ENCODE data around the gene DUOX1.

DUOX1 gene

DNA sequence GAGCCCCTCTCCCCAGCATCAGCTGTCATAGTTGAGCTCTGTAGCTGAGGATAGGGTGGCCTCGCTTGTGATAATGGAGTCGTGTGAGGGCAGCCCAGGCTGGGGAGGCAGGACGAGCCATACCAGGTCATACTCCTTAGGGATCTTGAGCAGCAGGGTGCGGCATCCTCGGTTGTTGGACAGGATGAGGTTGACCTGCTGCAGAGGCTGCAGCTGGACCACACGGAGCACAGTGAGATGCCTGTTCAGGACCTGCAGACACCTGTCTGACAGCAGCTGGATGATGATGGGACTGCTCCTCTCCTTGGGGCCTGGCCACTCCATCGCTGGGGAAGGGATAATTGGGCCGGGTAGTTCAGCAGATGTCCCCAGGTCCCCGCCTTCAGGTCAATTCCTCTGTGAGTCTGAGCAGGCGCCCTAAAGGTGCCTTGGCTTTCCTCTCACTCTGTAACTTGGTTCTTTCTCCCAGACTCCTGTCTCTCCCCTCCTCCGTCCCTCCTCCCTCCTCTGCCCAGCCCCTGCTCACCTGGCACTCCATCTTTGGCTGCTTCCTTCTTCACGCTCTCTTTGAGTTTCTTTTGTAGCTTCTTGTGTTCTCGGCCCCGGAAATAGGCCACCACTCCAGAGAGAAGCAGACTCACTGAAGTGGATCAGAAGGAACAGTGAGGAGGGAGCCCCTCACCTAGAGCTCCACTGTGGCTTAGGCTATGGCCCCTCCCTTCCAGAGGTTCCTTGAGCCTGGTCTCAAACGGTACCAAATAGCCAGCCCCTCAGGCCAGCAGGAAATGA, 23.6 kb upstream of the DUOX1 start:
- FAIRE-seq, result no peak

DNA sequence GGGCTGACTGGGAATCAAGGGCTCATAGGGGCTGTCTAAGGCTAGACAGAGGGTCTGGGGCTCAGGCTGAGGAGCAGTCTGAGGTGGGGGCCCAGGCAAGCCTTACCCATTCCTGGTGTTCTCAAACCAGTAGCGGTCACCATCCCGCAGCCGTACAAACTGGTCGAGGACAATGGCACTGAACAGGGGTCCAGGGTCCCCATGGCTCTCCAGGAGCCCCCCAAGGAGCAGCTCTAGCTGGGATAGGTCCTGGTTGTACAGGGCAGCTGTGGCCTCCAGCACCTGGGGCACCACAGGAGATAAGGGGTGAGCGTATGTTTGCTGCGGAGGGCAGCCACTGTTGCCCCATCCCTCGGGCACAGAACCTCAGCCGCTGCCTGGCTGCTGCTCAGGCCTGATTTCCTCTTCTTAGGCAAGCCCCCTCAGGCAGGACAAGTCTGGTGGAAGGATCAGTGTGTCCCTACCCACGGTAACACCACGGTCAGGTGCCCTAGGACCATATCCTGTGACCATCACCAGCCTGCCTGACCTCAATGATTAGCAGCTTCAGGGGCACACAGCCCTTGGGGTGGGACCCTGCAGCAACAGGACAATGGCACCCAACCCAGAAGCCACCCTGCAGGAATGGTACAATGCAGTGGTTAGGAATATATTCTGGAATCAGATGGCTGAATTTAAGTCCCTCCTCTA, 21.7 kb upstream of the DUOX1 start:
- FAIRE-seq, result no peak

DNA sequence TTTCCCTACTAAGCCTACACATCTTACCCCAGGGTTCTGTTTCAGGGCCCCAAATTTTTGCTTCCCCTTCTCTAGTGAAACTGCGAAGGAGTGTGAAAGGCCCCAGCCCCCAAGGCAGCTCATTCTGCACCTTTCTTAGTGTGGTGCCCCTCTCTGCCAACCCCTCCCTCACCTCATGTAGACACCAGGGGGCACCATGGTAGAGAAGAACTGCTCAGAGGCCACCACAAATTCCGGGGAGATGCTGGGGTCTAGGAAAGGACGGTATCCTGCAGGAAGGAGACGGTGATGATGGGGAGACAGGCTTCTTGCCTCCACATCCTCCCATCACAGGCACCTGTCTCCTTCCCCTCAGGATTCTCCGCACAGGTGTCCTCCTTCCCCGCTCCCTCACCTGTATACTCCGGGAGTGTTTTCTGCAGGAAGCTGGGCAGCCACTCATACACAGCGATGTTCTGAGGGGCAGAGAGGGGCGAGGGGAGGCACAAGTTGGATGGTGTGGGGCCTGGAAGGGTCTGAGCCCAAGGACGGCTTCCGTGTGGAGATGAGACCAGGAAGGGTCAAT, 19.5 kb upstream of the DUOX1 start:
- no peak for FAIRE-seq

DNA sequence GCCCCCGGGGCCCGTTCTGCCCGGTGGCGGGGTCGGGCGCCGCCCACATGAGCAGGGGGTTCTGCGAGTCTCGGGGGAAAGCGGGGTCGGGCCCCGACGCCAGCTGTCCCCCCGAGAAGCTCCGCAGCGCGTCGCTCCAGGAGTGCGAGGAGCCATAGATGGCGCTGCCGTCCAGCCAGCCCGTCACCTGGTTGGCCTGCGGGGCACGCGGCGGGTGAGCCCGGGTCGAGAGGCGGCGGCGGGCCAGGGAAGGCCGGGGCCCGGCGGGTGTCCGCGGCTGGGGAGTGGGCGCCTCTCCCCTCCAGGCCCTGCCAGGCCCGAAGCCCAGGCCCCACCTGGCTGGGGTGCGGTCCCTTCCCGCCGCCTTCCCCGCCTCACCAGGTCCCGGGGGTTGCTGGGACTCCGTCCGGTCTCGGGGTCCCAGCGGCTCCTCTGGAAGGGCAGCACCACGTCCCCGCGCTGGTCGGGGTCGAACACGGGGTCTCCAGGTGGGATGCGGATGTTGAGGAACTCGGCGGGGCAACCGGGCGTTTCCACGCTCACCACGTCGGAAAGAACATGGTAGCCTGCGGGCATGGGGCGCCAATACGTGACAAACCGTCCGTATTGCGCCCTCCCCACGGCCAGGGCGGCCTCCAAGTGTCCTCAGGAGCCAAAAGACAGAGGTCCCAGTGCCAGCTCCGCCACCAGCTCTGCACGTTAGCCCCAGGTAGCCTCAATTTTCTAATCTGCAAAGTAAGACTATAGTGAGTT, 18.2 kb upstream of the DUOX1 start:
- FAIRE-seq, result no peak

DNA sequence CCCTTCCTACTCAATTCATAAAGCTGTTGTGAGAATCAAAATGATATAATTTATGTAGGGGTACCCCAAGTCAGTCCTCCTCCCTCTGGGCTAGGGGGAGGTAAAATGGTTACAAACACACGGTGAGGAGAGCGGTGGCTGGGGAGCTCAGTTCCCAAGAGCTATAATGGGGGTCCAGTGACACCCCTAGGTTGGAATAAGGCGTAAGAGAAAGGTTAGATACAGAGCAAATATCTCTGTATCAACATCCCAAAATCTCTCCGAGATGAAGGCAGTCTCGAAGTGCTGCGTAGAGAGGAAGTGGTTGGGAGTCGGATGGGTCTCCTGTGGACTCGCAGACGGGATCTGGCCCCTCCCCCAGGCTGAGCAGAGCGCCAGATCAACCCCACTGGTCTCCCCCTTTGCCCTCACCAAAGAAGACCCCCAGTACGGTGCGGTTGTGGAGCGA, 17.6 kb upstream of the DUOX1 start:
- FAIRE-seq, result no peak

DNA sequence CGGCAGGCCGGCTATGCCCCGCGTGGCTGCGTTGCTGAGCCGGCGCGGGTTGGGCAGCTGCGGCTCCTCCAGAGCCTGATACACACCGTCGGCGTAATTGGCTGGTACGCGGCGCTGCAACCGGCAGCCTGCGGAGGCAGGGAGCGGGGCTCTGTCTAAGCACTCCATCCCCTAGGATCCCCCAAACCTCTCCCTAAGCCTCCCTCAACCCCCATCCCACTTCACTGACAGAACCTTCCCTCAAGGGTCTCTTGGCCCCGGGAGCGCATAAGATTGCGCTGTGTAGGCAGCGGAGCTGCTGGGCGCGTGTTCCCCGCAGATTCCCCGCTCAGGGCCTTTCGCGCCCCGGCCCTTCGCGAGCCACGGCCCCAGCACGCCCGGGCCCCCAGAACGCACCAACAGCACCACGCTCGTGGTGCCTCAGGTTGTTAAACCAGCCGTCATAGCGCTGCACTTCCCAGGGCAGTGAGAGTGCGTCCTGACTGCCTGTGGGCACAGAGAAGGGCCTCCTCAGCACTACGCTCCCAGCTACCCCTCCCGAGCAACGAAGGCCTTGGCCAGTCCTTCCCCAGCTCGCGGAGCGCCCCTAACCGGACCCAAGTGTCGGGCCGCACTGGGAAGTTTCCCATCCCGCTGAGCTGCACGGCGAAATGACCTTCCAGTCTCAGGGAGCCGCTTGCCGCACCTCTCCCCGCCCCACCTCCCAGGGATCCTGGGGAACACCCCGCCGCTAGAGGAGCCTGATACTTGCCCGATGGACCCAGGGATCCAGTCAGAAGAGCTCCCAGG, 17.0 kb upstream of the DUOX1 start:
- no peak for FAIRE-seq

DNA sequence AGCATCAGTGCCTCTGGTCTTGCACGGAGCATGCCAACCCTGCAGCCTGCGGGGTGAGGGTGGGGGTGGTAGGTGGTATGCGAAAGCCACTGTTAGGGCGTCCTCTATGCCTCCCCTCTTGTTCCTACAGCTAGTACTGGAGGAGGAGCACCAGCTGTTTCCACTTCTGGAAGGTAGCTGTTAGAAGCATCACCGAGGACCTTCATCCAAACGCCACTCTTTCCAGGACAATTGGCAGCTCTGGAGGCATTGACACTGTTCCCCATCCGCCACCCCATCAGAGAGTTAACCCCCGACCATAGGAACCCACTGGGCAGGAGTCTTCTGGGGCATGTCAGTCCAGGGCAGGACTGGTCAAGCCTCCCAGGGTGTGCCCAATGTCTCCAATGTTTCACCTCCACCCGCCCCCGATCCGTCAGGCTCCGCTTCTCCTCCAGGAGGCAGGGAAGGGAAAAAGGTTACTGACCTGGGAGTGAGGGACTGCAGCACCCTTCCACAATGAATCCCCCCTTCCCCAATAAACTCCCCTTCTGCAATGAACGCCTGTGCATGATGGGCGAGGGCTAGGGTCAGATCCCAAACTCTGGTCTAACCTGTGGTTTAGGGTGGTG, 16.3 kb upstream of the DUOX1 start:
- no peak for FAIRE-seq

DNA sequence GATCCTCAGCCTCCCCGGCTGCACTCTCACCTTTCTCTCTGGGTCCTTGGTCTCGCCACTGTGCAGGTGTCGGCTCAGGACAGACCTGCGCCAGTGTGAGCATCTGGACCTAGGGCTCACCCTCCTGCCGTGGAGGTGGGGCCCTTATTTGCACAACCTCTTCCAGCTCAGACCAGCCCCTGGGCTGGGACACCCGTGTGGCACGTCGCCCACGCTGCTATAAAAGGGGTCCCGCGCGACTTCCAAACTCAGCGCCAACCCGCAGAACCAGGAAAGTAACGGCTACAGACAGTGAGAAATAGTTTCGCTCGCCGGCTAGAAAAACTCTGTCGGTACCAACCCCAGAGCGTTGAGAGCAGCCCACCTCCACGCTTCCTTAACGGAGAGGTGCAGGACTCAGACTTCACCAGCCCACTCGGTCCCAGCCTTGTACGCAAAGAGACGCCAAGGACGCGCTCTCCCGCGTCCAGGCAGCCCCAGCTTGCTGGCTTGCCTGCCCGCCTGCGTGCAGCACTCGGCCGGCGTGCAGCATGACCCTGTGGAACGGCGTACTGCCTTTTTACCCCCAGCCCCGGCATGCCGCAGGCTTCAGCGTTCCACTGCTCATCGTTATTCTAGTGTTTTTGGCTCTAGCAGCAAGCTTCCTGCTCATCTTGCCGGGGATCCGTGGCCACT, 15.6 kb upstream of the DUOX1 start, which contains the start of the genes DUOX2 and DUOXA2:
TSS of gene DUOX2 (minus strand) at position 97 of the 675 bp plus-strand sequence. CDS start 761 bp downstream, outside the sequence.
TSS of gene DUOXA2 (plus strand) at position 251 of the 675 bp plus-strand sequence. CDS start at position 531, 280 bp downstream.
- no peak for FAIRE-seq

DNA sequence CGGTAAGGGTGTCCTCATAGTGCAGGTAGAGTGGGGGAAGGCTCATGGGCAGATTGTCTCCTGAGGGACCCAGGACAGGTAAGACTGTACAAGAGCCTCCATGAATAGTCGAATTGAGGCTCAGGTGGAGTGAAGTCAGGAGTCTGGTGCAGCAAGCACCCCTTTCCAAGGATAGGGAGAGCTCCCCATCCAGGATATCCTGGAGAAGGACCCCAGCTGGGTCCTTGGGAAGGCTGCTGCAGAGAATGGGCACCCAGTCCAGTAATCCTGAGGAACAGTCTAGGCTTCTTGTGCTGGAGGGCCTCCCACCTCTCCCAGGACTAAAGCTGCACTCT, 15.1 kb upstream of the DUOX1 start:
- FAIRE-seq, result no peak

DNA sequence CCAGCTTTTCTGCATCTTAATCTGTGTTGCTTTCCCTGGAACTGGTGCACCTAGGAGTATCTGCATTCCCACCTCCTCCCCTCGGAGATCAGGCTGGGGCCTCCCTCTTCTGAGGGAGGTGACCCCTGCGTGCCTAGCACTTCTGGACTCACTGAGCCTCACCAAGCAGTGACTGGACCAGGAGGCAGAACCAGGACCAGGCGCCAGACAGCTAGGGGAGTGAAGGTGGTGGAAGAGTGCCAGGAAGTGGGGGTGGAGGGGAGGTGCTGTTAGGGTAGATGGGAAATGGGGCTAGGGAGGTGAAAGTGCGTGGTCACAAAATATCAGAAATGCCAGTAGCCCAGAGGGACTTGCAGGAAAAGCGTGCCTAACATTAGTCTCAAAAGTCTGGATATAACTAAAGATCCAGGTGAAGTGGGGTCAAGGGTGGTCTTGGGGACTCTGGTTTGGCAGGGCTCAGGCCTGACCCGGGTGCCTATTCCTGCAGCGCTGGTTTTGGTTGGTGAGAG, 14.4 kb upstream of the DUOX1 start:
- FAIRE-seq, result no peak

DNA sequence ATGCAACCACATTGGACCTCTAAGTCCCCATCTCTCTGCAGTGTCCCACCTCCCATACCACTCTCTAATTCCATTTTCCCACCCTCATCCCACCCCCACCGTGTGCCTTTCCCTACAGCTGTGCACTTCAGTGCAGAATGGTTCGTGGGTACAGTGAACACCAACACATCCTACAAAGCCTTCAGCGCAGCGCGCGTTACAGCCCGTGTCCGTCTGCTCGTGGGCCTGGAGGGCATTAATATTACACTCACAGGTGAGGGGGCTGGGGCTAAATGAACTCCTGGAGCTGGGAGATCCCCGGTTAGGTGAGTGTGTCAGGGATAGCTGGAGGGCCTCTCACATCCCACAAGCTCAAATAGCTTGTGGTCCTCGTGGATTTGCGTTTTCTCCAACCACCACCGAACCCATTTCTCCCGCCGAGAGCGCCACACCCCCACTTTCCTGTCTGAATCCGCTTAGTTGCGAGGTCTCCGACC, 13.8 kb upstream of the DUOX1 start:
- FAIRE-seq, result no peak

DNA sequence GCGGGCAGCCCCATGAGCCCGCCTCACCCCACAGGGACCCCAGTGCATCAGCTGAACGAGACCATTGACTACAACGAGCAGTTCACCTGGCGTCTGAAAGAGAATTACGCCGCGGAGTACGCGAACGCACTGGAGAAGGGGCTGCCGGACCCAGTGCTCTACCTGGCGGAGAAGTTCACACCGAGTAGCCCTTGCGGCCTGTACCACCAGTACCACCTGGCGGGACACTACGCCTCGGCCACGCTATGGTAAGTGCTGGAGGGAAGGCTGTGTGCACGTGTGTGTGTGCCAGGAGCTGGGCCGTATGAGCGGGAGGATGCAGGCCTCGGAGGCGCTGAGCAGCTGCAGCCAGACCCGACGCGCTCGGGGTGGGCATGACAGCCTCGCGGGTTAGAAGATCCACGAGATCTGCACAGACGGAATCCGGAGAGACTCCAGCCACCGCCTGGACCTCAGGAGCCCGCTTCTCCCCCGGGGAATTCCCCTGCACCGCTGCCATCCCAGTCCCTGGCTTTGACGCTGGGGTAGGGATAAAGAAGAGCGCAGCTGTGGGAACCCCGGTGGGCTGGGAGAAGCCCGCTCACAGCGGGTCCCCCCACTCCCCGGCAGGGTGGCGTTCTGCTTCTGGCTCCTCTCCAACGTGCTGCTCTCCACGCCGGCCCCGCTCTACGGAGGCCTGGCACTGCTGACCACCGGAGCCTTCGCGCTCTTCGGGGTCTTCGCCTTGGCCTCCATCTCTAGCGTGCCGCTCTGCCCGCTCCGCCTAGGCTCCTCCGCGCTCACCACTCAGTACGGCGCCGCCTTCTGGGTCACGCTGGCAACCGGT, 13.1 kb upstream of the DUOX1 start:
- no peak for FAIRE-seq

DNA sequence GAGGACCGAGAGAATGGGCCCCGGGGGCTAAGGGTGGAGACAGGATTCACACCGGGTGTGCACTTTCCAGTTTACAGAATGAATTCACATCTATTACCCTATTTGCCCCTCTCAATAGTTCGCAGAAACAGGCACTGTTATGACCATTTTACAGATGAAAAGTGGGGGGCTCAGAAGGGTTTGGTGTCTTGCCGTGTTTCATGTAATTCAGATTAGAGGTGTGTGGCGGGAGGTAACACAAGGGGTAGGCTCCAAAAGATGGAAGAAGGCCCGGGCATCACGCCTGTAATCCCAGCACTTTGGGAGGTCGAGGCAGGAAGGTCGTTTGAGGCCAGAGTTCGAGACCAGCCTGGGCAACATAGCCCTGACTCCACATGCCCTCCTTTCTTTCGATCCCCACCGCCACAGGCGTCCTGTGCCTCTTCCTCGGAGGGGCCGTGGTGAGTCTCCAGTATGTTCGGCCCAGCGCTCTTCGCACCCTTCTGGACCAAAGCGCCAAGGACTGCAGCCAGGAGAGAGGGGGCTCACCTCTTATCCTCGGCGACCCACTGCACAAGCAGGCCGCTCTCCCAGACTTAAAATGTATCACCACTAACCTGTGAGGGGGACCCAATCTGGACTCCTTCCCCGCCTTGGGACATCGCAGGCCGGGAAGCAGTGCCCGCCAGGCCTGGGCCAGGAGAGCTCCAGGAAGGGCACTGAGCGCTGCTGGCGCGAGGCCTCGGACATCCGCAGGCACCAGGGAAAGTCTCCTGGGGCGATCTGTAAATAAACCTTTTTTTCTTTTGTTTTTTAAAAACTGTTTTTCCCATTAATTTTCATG, 12.3 kb upstream of the DUOX1 start:
- no peak for FAIRE-seq

DNA sequence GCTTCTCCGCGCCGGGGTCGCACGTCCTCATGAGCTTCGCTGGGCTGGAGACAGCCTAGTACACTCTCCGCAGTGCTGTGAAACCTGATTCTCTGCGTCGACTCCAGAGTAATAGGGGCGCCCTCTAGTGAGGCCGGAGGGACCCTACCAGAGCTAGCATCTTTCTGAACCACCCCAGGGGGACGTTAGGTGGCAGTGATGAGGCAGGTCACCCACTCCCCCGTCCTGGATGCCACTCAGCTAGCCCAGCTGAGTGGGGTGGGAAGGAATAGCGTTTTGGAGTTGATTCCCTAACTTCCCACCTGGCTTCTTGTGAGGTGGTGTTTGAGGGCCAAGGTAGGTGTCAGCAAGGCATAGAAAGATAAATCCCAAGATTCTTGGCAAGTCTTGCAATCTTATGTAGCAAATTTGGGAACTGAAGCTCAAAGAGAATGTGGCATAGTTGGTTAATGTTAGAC, 11.6 kb upstream of the DUOX1 start:
- peak; percentile 81 for FAIRE-seq

DNA sequence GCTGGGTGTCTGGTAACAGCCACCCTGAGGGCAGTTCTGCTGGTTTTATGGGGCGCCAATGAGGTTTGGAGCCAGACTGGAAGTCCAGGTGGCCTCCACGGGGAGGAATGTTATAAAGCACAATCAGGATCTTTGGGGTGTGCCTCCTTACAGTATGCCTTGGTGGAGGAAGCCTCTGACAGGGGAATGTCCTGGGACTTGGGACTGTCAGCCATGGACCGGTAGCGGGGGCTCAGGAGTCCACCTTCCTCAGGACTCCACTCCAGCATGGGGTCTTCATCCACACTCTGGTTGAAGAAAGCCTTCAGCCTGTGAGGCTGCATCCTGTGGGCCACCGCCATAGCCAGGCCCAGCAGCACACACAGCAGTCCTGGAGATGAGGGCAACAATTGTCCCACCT, 10.8 kb upstream of the DUOX1 start:
- FAIRE-seq, result no peak

DNA sequence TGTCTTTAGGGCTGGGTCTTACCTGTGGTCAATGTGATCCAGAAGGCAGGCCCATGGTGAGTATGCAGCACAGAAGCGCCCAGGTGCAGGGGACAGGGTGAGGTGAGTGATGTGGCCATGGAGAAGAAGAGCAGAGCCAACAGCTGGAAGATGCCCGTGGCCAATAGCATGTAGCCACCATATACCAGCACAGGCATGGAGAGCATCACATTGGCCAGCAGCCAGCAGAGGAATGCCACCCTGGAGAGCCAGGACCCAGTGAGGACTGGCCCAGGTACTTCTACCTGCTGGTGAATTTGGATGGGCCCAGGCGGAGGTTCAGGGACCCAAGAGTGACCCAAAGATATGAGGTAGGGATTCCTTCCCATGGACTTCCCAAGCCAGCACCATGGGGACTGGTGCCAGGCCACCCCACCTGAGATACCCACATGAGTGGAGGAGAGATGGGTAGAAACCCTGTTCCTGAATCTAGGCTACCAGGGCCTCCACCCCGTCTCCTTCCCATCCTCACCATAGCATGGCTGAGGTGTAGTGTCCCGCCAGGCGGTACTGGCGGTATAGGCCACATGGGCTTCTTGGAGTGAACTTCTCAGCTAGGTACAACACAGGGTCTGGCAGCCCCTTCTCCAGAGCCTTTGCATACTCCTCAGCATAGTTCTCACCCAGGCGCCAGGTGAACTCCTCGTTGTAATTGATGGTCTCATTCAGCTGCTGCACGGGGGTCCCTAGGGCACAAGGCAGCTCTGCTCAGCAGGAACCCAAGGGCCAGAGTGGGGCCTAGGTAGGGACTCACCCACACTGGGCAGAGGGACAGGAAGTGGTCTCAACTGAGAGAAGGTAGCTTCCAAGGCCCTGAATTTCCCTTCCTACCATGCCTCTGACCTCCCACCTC, 9.5 kb upstream of the DUOX1 start:
- FAIRE-seq, result no peak

DNA sequence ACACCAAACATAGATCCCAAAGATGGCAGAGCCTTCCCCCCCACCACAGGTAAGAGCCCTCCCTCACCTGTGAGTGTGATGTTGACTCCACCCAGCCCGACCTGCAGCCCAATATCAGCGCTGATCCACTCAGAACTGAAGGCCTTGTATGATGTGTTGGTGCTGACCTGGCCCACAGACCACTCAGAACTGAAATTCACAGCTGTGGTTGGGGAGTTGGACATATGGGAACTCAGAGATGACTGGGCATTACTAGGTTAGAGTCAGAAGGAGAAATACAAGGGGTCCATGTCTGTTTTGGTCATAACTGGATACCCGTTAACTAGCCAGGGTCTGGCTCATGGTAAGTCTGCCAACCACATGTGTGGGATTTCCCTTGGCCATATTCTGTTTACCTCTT, 8.8 kb upstream of the DUOX1 start:
- no peak for FAIRE-seq

Measured in A204.1 (cell line).